Thyroid gland (tissue), 4 donors: Measurements from ENCODE around the gene PPP6R1. TPM values are rescaled to one million over a fixed set of nuclear protein-coding genes. Genes with fewer than 3 reads are reported as not detected.
A peak's percentile ranks its signal among the peaks of the same experiment; 100 is the strongest.

ENCODE experiments used
- DNase-seq, 2 donors: peaks; one replicate each; pipeline ENCODE4 v3.0.0-alpha.2; 2019
- H3K27ac ChIP-seq, 3 donors: fragments of 200-600 bp; sonication (generic); 1 replicate in 2 of 3; 2 replicates in 1 of 3; pipeline ENCODE4 v1.5.1; 2016 to 2019; ENCODE audit warnings: mild to moderate bottlenecking in 1 of 3, moderate library complexity in 1 of 3
- H3K27me3 ChIP-seq: fragments of 200-600 bp; sonication (generic); one replicate; pipeline ENCODE4 v1.5.1; 2019
- H3K36me3 ChIP-seq, 2 donors: fragments of 200-600 bp; sonication (generic); one replicate each; pipeline ENCODE4 v1.5.1; 2016 to 2019
- H3K4me1 ChIP-seq, 2 donors: fragments of 200-600 bp; sonication (generic); one replicate each; pipeline ENCODE4 v1.5.1; 2017 to 2019
- H3K4me3 ChIP-seq, 3 donors: fragments of 200-600 bp; sonication (generic); replicated peaks in 1 of 3; 1 replicate in 2 of 3; 2 replicates in 1 of 3; pipeline ENCODE4 v1.5.1; 2016; ENCODE audit warnings: mild to moderate bottlenecking in 1 of 3
- H3K9me3 ChIP-seq: fragments of 200-600 bp; sonication (generic); one replicate; pipeline ENCODE4 v1.5.1; 2017
- CTCF ChIP-seq, 6 experiments: fragments of 200-600 bp in 3 of 6; fragments of 450-650 bp in 3 of 6; sonication (generic) in 3 of 6; IDR thresholded peaks; one replicate each; pipeline ENCODE4 v1.5.1; 2016 to 2019; ENCODE audit warnings: antibody characterized with exemption in 6 of 6, mild to moderate bottlenecking in 2 of 6, inconsistent platforms in 1 of 6, moderate library complexity in 1 of 6
- POLR2A ChIP-seq, 2 donors: fragments of 450-650 bp; IDR thresholded peaks; one replicate each; pipeline ENCODE4 v1.6.1; 2017; ENCODE audit warnings: antibody characterized with exemption in 2 of 2, mild to moderate bottlenecking in 2 of 2, moderate library complexity in 1 of 2
- WGBS, 2 donors: methylation state at CpG; one replicate each; pipeline ENCODE4 v1.1.5; 2017; 5-methylcytosine and 5-hydroxymethylcytosine counted together
- intact Hi-C: fragments of 100-400 bp; cut with DNase I; formaldehyde crosslinking; loops from one replicate; pipeline ENCODE4 v1.15.1; 2023
- total RNA-seq, 4 donors: library from RNA; depleted of rRNA; stranded (reverse); fragments of >200 nt; gene quantifications; one replicate each; pipeline ENCODE4 v1.2.3, GENCODE V29; 2016

The PPP6R1 gene
- total RNA-seq, 4 donors from 2014 or later = 26.1 to 99.8 (median 54.2) TPM

DNA sequence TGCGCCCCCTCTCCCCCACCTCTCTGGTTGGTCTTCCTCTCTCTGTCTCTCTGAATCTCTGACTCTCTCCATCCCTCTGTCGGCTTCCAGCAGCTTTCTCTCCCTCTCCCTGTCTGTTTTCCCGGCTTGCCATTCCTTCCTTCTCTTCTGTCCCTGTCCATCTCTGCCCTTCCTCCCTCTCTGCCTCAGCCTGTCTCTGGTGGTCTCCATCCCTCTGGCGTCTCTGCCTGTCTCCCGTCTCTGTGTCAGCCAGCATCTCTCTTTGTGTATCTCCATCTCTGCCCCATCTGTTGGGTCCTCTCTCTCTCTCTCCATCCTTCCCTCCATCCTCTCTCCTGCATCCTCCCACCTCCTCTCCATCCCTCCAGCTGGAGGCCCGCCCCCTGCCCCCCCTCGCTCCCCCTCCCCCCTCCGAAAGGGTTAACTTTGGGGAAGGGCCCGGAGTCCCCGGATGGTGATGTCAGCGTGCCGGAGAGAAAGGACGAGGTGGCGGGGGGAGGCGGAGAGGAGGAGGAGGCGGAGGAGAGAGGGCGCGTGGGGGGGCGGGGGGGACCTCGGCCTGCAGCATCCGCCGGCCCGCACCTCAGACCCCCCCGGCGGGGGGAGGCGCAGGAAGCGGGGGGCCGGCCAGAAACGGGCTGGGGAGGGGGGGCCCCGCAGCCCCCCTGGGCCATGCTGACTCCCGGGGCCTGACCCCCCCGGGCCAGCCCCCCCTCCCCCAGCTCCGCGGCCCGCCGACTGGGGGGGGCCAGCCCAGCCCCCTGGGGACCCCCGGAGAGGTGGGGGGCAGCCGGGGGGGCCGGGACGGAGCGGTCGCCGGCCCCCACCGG, 24.9 kb upstream of the PPP6R1 start, which contains the start of gene BRSK1:
TSS of gene BRSK1 (plus strand) at position 450 of the 830 bp plus-strand sequence. CDS start 446 bp downstream, outside the sequence.
- peaks cover 7 to 14% of the 10 kb centered on the region in 2 donors for H3K4me1 ChIP-seq
- H3K27me3 ChIP-seq = no peaks in the 10 kb centered on the region
- peak within 1 kb of the TSS in 2 of 3 donors; percentile 17 to 58 for H3K27ac ChIP-seq
- 10 to 16% methylated on average over 15 to 22 of the region's 44 CpGs for WGBS, 2 donors
- no peaks in the 10 kb centered on the region for H3K9me3 ChIP-seq
- H3K36me3 ChIP-seq = no peaks in the 10 kb centered on the region
- DNase-seq = no peak
- peak within 1 kb of the TSS in 1 of 3 donors; percentile 32 for H3K4me3 ChIP-seq
- TF ChIP-seq POLR2A (IDR thresholded peaks at IDR 0.05) (no peak), CTCF (IDR thresholded peaks at IDR 0.05) (no peak)
- intact Hi-C loops = no loop called here

DNA sequence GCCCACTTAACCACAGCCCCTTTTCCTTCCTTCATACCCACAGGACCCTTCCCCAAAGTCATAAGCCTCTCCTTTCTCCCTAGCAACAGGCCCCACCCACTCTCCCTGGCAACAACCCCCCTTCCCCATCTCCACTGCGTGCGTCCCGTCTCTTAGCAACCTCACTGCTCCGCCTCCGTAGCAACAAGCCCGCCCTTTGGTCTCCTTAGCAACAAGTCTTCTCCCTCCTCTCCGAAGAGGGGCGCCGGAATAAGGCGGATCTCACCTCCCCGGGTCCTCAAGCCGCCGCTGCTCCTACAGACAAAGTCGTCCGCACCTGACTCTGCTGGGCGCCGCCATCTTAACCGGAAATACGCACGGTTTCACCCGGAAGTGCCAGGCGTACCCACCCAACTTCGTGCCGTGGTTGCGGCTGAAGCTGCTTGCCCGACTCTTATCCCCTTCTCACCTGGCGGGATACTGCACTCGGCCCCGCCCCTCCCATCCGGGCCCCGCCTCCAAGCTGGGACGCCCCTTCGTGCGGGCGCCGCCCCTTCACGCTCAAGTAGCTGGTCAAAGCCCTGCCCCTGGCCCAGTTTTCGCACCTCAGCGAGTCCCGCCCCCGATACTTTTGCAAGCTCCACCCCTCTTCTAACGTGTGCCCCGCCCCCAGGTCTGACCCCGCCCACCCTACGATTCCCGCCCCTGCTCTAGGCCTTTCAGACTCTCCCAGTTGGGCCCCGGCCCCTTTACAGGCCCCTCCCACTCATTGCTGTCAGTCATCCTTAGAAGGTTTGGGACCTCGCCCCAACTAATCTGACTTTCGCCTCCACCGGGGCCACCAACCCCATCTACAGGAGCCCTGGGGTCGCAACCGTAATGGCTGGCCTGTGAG, 21.2 kb upstream of the PPP6R1 start, which contains the start of gene HSPBP1:
TSS of gene HSPBP1 (minus strand) at position 341 of the 874 bp plus-strand sequence. CDS start 502 bp downstream, outside the sequence.
- H3K27me3 ChIP-seq = no peaks in the 10 kb centered on the region
- H3K27ac ChIP-seq = peak within 1 kb of the TSS; percentile 37 to 75 (median 54)
- peaks cover 5 to 12% of the 10 kb centered on the region in 2 donors for H3K36me3 ChIP-seq
- H3K4me3 ChIP-seq = peak within 1 kb of the TSS; percentile 56 to 79 (median 61)
- peak; percentile 93 to 94 for DNase-seq
- TF ChIP-seq POLR2A (IDR thresholded peaks at IDR 0.05) = peak in 1 of 2 donors; percentile 40
- TF ChIP-seq CTCF (IDR thresholded peaks at IDR 0.05) = no peak
- WGBS, 2 donors = 3 to 11% methylated on average over 34 to 52 of the region's 52 CpGs
- H3K9me3 ChIP-seq = no peaks in the 10 kb centered on the region
- intact Hi-C loops = no loop called here
- peaks cover 7 to 14% of the 10 kb centered on the region in 2 donors for H3K4me1 ChIP-seq

GRCh38 chr19:55279340-55279739, 20.5 kb upstream of the PPP6R1 start:
- intact Hi-C loops = no loop called here
- 5 to 9% methylated on average over 14 to 23 of the region's 23 CpGs for whole genome bisulfite sequencing, 2 donors
- peaks cover 5 to 12% of the 10 kb centered on the region in 2 donors for H3K36me3 ChIP-seq

GRCh38 chr19:55278391-55279135, 19.7 kb upstream of the PPP6R1 start:
- no peak for DNase-seq
- no peak for TF ChIP-seq CTCF (IDR thresholded peaks at IDR 0.05)
- no peak for TF ChIP-seq POLR2A (IDR thresholded peaks at IDR 0.05)
- peaks cover 10 to 12% of the 10 kb centered on the region in 2 donors for H3K36me3 ChIP-seq
- intact Hi-C loops = no loop called here
- H3K4me1 ChIP-seq = peaks cover 7 to 14% of the 10 kb centered on the region in 2 donors
- H3K9me3 ChIP-seq = no peaks in the 10 kb centered on the region
- H3K27me3 ChIP-seq = no peaks in the 10 kb centered on the region
- no peak overlapping the region for H3K27ac ChIP-seq
- H3K4me3 ChIP-seq = no peak overlapping the region
- WGBS, 2 donors = 83% methylated on average over 12 to 13 of the region's 13 CpGs

More at GRCh38 chr19:55279340-55279739, 20.5 kb upstream of the PPP6R1 start:
- Histone ChIP-seq H3K27ac (peak overlapping the region in 2 of 3 donors; percentile 49 to 75), H3K4me3 (peak overlapping the region; percentile 56 to 79 (median 61)), H3K27me3 (no peaks in the 10 kb centered on the region), H3K4me1 (peaks cover 7 to 14% of the 10 kb centered on the region in 2 donors), H3K9me3 (no peaks in the 10 kb centered on the region)
- no peak for DNase-seq
- no peak for TF ChIP-seq POLR2A (IDR thresholded peaks at IDR 0.05)
- TF ChIP-seq CTCF (IDR thresholded peaks at IDR 0.05) = no peak
